ENCODE results near the gene CCR1.

GRCh38 chr3:46200211-46200610, 7.9 kb downstream of the CCR1 start:
- TF ChIP-seq CTCF (conservative IDR thresholded peaks at IDR 0.05) (no peak), ZFX (IDR thresholded peaks at IDR 0.05) (no peak)

Measured in C4-2B (cell line).